ENCODE results near the gene CCDC91.

- TF ChIP-seq CTCF (IDR thresholded peaks at IDR 0.05) (no peak), POLR2A (IDR thresholded peaks at IDR 0.05) (no peak)
Observed at GRCh38 chr12:28235985-28236384, 45.7 kb downstream of the CCDC91 start.
